Activated T-helper 9 cell treated with anti-CD3 and anti-CD28 coated beads, Interleukin-2, amount 50 U/mL, for 16 hours (primary cell): ENCODE results near the gene ITSN1.
"Not testable (repeated sequence)": the region's sequence is repeated elsewhere in the genome, so short reads cannot be mapped to it uniquely, and the experiment has no call there.

ENCODE experiments used
- DNase-seq: peaks from one replicate; pipeline ENCODE4 v3.0.0-alpha.2; 2020; ENCODE audit warnings: low read depth

Gene ITSN1

DNA sequence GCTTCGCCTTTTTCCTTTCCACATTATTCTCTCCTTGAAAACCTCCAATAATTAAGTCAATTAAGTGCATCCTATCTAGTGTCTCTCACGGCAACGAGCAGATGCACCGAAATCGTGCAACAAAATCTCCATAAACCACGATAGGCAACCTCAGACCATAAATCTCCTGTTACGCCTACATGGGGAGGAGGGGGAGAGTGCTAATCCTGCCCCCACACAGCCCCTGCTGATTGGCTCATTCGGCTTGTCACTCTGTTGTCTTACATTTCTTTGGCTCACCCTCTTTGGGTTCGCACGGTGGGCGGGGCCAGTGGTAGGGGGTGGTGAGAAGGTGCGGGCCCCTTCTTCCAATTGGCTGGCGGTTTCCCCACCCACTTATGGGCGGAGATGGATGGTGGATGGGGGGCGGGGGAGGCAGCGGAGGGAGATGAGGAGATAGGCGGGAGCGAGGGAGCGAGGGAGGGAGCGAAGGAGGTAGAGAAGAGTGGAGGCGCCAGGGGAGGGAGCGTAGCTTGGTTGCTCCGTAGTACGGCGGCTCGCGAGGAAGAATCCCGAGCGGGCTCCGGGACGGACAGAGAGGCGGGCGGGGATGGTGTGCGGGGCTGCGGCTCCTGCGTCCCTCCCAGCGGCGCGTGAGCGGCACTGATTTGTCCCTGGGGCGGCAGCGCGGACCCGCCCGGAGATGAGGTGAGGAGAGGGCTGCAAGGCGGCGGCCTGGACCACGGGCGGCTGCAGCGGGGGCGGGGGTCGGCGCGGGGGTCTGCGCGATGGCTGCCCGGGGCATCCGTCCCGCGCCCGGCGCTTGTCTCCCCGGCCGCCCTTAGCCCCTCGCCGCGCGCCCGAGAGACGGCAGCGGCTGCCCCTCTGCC lies at the start of gene ITSN1:
ITSN1 (plus strand) TSS at position 475 of the 869 bp plus-strand sequence. CDS start 76,328 bp downstream, outside the sequence.
- DNase-seq, result peak; percentile 99

DNA sequence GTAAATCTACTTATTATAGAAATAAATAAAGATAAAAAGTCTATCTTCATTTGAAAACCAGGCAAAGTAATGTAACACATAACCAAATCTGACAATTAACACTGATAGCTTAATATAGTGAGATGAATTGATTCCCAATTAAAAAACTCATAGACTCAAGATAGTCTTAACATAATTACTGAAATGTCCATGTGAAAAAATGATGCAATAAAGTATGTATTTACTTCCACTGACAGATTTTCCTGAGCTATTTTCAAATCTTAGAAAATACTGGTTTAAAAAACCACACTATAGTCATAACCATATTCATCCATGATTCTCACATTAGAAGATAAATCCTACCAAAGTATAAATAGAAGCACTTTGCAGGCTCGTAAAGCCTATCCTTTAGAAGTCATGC lies 44.2 kb upstream of the ITSN1 start:
- DNase-seq, result no peak

DNA sequence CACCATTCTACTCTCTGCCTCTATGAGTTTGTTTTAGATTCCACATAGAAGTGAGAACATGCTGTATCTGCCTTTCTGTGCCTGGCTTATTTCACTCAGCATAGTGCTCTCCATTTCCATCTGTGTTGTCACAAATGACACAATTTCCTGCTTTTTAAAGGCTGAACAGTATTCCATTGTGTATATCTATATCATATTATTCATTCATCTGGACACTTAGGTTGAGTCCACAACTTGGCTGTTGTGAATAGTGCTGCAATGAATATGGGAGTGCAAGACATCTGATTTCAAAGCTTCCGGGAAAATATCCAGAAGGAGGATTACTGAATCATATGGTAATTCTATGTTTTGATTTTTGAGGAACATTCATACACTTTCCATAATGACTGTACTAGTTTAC lies 33.7 kb upstream of the ITSN1 start:
- no peak for DNase-seq

DNA sequence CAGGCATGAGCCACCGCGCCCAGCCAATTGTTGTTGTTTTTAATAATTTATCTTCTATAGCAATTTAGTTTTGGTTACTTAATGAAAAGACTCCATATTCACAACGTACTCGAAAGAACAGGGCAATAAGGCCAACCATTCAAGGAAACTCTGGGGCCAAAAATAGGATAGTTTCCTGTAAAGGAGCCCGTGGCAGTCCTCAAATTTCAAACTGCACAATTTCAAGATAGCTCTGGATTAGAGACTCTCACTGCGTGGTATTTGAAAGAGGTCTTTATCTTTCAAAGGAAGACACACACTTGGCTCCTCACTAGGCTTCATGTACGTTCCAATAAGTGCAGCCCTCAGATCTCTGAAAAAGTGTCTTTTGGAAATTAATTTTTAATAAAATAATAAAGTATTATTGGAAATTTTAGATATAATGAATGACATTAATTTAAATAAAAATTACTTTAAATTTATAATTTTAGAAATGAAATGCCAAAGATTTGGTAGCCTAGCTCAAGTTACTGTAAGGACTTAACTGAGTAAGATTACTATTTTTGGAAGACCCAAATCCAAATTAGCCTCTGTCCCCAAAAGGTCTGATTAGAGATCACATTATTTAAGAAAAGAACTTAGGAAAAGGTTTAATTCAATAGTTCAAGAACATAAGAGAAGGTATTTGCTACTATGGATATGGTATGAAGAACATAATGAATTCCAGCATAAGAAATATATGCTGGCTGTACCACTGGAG lies 31.1 kb upstream of the ITSN1 start:
- DNase-seq, result no peak

DNA sequence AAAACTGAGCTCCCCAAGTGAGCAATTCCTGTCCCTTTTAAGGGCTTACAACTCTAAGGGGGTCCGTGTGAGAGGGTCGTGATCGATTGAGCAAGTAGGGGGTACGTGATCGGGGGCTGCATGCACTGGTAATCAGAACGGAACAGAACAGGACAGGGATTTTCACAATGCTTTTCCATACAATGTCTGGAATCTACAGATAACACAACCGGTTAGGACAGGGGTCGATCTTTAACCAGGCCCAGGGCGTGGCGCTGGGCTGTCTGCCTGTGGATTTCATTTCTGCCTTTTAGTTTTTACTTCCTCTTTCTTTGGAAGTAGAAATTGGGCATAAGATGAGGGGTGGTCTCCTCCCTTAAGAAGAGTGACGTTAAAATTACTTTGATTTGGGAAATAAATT lies 24.7 kb upstream of the ITSN1 start:
- not testable (repeated sequence) for DNase-seq

DNA sequence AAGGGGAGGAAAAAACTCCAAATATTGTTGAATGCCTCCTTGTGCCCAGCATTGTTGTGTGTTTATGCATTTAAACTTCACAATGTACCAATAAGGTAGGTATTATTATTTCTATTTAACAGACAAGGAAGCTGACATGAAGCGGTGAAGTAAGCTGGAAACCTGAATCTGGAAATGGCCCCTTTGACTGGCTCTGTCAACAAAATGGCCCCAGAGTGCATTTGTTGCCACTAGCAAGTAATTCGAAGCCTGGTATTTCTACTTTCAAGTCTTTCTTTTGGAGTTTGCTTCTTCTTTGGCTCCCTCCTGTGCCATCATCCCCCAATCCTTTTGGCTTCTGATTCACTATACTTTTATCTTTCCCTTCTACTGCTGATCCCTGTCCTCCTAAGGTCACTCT lies 23.9 kb upstream of the ITSN1 start:
- no peak for DNase-seq

DNA sequence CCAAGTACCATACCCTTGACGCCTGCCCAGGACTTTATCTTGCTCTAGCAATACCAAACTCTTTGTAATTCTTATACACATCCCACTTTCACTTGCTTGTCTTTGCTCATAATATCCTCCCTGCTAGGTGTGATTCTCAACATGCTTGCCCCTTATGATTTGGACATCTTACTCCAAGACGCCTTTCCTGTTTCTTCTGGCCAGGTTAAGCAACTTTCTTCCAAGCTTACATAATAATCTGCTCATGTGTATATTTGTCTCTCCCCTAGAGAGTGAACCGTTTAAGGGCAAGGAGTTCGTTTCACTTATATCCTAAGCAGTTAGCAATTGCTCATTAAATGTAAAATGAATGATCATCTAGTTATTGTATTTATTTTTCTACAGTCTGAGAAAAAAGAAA lies 22.6 kb upstream of the ITSN1 start:
- DNase-seq, result no peak

DNA sequence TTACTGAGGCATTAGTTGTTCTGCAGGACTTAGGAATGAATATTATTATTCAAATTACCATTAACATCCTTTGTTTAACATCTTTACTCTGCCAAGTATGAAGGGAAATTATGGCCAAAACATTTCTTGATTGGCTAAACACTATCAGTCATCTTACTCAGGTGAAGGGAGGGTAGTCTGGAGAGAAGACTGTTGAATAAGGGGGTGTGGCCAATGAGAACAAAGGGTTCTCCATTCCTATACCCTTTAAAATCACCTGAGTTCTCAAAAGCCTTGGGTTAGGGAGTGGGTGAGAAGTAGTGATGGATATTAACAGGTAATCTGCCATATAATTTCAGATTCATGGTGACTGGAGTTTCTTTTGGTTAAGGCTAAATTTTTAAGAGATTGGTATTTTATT lies 20.0 kb upstream of the ITSN1 start:
- DNase-seq, result no peak

DNA sequence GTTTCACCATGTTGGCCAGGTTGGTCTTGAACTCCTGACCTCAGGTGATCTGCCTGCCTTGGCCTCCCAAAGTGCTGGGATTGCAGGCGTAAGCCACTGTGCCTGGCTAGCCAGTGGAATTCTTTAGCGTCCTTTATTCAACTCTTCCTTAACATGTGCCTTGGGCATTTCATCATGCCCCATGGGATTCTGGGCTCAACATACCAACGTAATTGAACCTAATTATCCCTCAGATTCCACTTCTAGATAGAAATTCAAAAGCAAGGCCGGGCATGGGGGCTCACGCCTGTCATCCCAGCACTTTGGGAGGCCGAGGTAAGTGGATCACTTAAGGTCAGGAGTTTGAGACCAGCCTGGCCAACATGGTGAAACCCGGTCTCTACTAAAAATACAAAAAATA lies 16.1 kb upstream of the ITSN1 start:
- not testable (repeated sequence) for DNase-seq

DNA sequence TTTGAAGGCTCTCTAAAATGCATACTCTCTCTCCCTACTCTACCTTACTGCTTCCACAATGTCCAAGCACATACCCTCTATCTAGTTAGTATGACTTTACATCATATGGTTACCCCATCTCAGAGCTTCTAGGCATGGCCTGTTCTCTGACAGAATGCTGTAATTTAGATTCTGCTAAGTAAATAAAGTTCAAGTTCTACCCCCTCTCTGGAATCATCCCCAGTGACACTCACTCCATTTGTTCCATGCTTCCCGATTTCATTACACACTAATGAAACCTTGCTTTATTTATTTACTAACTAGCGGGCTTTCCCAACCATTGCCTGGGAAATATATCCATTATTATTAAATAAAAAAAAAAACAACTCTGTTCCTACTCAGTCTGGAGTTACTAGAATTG lies 8.0 kb upstream of the ITSN1 start:
- no peak for DNase-seq

DNA sequence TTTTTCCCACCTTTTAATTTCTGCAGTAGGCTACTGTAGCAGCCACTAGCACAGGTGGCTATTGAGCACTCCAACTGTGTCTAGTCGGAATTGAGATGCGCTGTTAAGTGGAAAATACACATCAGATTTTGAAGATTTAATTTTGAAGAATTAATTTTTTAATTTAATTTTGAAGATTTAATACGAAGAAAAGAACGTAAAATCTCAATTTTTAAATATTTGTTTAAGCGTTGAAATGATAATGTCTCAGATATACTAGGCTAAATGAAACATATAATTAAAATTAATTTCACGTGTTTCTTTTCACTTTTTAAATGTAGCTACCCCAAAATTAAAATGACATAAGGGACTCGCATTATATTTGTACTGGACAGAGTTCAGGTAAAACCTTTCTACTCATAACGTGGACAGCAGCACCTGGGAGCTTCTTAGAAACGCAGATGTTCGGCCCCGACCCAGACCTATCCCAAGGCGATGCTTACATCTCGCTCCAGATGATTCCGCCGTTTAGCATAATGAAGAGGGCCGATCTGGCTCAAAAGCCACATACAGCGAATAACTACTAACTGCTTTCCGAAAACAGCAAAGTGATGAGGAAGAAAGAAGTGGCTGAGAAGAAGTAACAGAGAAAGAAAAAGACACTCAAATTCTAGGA lies 1.5 kb upstream of the ITSN1 start:
- no peak for DNase-seq

DNA sequence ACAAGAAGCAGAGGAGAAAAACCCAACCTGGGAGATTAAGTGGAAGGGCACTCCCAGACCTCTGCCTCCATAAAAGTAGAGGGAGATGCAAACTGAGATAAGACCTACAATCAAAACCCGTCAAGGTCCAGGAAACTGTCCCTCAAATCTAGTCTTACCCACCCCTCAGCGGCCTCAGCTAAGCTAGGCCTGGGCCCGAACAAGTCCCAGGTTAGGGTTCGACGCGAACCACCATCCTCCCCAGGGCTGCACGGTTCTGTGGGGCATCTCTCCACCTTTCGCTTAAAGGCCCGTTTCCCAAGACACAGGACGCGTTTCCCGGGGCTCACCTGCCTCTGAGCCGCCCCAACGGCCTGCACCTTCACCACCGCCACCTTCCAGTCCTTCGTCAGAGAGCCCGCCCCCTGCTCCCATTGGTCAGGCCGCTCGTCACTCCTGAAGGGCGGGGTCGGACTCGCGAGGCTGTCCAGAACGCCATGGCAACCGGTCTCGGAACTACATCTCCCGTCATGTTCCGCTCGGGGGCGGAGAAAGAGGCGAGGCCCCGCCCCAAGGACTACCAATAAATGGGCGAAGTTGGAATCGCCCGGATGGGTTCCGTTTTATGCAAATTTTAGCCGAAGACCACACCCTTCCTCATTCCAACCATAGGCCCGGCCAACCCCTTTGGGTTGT lies 812 bp upstream of the ITSN1 start, which contains the start of gene CRYZL1:
CRYZL1 (minus strand) TSS at position 390 of the 675 bp plus-strand sequence. CDS start 10,190 bp downstream, outside the sequence.
- peak; percentile 100 for DNase-seq

DNA sequence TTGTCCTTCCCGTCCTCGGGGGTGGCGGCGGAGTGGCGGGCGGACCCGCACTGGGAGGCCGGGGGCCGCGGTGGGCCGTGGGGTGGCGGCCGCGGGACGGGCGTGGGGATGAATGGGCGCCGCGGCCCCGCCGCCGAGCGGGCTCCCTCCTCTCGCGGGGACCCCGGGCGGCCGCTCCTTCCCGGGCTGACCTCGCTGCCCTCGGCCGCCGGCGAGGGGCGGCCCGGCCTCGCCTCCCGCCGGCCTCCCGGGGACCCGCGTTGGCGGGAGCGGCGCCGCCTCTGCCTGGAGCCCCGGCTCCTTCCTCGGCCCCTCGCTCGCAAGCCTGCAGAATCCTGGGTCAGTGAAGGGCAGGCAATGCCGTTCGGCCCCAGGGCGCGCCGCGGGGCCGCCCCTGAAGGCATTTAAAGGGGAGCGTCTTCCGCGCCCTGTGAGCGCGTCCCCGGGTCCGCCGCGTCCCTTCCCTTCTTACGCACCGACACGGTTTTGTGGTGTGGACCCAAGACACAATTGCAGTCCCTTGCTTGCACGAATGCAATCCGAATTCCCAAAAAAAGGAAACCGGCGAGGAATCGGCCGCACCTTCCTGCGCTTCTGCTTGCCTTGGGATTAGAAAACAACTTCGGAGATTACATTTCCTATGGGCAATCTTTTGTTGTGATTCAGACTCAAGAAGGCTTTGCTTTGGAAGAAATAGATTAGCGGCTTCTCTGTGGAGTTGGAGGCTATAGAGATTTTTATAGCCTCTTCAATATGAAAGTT lies 776 bp downstream of the ITSN1 start:
- peak; percentile 2 for DNase-seq

DNA sequence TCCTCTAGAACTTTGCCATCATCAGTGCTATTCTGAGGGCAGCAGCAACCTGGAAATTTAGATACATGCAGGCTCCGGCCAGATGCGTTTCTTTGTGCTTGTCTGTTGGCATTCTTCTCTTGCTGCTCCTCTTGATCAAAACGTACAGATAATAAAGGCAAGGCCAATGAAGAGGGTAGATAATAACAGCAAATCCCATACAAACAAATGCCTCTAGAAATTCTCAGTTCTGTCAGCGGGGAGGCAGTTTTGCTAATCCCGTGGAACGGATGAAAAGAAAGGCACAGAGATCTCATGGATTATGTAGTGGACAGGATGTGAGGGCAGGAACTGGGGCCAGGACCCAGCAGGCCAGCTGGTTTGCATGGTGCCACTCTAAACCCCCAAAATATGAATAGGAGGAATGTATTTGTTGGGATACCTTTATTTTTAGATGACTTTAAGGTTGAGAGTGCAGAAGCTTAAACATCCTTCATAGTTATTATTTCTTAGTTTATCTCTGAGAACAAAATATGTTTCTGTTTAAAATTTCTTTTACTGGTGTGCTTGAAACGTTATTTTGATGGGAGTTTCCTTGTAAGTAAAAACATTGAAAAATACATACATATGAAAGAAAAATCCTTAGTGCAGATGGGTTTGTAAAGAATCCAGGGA lies 1.5 kb downstream of the ITSN1 start:
- no peak for DNase-seq

DNA sequence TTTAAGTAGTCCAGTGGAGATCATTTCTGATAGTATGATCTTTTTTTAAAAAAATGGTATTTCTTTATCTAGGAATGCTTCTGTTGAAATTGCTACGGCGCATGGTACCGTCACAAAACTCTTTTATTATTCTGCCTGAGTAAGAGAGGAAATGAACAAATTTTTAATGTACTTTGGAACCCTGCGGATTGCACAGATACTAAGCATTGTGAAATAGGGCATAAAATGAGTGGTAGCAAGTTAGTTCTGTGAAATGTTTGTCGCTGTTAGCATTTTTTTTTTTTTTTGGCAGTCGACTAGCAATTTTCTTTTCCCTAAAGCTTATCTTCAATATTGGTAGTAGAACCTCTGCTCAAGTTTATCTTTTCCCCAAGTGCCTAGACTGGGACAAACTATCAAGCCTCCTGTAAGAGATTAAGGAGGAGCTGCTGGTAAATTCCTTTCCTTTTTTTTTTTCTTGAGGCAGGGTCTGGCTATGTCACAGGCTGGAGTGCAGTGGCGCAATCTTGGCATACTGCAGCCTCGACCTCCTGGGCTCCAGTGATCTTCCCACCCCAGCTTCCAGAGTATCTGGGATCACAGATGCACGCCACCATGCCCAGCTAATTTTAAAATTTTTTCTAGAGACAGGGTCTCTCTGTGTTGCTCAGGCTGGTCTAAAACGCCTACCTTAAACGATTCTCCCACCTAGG lies 2.2 kb downstream of the ITSN1 start:
- no peak for DNase-seq

DNA sequence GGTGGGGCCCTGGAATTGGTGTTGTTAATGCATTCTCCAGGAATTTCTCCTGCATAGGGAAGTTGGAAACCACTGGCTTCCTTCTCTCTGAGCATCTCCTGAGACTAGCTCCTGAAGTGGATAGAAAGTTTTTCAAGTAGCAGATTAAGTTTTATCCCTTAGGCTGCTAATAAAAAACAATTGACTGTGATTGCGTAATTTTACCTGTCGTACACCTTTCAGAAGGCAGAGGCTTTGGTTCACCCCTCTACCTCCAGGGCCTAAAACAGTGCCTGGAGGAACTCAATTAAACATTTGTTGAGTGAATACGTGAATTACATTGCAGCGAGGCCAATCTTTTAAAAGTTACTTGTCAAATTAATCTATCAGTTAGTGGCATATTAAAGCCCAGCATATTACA lies 3.4 kb downstream of the ITSN1 start:
- DNase-seq, result no peak

DNA sequence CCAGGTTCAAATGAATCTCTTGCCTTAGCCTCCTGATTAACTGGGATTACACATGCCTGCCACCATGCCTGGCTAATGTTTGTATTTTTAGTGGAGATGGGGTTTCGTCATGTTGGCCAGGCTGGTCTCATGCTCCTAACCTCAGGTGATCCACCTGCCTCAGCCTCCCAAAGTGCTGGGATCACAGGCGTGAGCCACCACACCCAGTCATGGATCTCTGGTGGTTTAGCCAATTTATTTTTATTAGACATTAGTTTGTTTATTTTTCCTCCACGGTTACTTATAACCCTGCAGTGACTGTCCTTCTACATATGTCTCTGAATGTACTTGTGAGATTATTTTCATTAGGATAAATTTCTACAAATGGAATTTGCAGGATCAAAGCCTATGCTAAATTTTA lies 5.3 kb downstream of the ITSN1 start:
- DNase-seq, result no peak

DNA sequence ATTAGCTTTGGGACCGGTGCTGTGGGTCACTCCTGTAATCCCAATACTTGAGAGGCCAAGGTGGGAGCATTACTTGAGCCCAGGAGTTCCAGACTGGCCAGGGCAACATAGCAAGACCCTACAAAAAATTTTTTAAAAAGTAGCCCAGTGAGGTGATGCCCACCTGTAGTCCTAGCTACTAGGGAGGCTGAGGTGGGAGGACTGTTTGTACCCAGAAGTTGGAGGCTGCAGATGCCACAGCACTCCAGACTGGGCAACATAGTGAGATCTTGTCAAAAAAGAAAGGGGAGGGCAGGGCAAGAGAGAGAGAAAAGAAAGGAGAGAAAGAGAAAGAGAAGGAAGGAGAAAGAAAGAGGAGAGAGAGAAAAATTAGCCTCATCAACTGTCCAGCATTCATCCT lies 6.3 kb downstream of the ITSN1 start:
- no peak for DNase-seq

DNA sequence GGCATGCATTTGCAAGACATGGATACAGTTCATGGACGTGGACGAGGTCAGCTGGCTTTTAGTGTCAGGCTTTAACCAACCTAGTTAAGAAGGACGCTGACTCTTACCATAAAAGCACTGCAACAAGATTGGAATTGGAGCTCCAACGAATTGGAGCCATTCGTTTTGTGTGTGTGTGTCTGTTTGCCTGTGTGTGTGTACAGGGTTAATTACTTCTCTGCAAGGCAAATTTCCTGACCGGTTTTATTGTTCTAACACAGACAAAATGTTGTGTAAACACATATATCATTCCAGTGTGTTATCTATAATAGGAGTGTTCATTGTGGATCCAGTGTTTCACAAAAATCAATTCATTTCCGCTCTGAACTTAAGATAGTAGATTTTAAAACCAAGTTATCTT lies 7.9 kb downstream of the ITSN1 start:
- DNase-seq, result no peak

DNA sequence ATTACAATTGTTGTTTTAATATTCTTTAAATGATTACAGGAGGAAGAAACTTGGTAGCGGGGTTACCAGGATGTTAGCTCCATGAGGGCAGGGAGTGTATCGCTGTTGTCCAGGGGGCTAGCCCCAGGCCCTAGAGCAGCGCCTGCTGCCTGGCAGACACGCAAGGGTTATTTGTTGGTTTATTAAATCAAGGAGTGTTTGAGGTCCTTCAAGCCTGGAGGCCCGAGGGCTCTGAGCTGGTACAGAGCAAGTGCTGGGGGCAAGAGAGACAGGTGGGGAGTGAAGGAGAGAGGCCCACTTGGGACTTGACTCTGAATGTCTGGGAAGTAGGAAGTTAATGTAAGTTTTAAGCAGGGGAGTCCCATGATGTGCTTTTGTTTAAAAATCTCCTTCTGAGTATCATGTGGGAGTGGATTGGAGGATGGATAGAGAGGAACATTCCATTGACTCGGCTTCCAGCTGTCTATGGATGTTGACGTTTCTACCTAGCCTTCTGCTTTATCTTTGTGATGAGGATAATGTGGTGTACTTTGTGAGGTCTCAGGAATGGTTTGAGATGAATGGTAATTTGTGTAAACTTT lies 8.7 kb downstream of the ITSN1 start:
- no peak for DNase-seq
